H1 (cell line): ENCODE measurements around the gene IKZF3. TPM values are rescaled to one million over a fixed set of nuclear protein-coding genes. Genes with fewer than 3 reads are reported as not detected.

Source experiments
- CTCF ChIA-PET: fragments of 300-600 bp; sonication (Branson Sonifier 250); formaldehyde crosslinking; loops from one replicate; lab custom pipeline; 2021; ENCODE audit not compliant: partially characterized antibody; lab: Charles Lee
- POLR2A ChIA-PET: fragments of 300-600 bp; sonication (Branson Sonifier 250); formaldehyde crosslinking; loops from one replicate; lab custom pipeline; 2021; ENCODE audit warnings: inconsistent platforms; ENCODE audit not compliant: partially characterized antibody; lab: Charles Lee
- DNase-seq, 2 experiments: peaks; one replicate each; pipeline versions ENCODE4 v3.0.0 to v3.0.0-alpha.2; 2010 to 2022; ENCODE audit warnings: low spot score in 2 of 2, low read depth in 1 of 2, mixed read lengths in 1 of 2
- FAIRE-seq: peaks from 2 replicates; lab custom pipeline; 2011; peaks lifted over from hg19 to GRCh38; lab: Jason Lieb, UNC
- H2AFZ ChIP-seq: 2 replicates; pipeline ENCODE4 v1.8.1; 2012; ENCODE audit warnings: low read length, inconsistent platforms
- H2AK5ac ChIP-seq: 2 replicates; pipeline ENCODE4 v1.6.1; 2013; ENCODE audit warnings: low read depth, low read length
- H2BK120ac ChIP-seq: replicated peaks from 2 replicates; pipeline ENCODE3; 2013; ENCODE audit warnings: low read depth, low read length, inconsistent platforms
- H2BK12ac ChIP-seq: 2 replicates; pipeline ENCODE4 v1.6.1; 2013; ENCODE audit warnings: low read depth, low read length
- H2BK15ac ChIP-seq: 2 replicates; pipeline ENCODE4 v1.6.1; 2013; ENCODE audit warnings: low read length
- H2BK20ac ChIP-seq: 2 replicates; pipeline ENCODE4 v1.6.1; 2013; ENCODE audit warnings: low read length
- H2BK5ac ChIP-seq: 2 replicates; pipeline ENCODE4 v1.6.1; 2013; ENCODE audit warnings: low read depth, low read length
- H3K14ac ChIP-seq: 2 replicates; pipeline ENCODE4 v1.6.1; 2013; ENCODE audit warnings: inconsistent platforms; ENCODE audit not compliant: insufficient read length
- H3K18ac ChIP-seq: 2 replicates; pipeline ENCODE4 v1.6.1; 2013; ENCODE audit warnings: low read length; ENCODE audit errors: extremely low read depth
- H3K23ac ChIP-seq: 2 replicates; pipeline ENCODE4 v1.6.1; 2013; ENCODE audit warnings: inconsistent platforms; ENCODE audit not compliant: insufficient read length
- H3K23me2 ChIP-seq: 2 replicates; pipeline ENCODE4 v1.6.1; 2013; ENCODE audit warnings: low read depth, low read length
- H3K27ac ChIP-seq: 2 replicates; pipeline ENCODE4 v1.6.1; 2011; ENCODE audit warnings: low read depth, low read length, inconsistent platforms
- H3K27me3 ChIP-seq, 4 experiments: replicated peaks in 1 of 4; 1 replicate in 1 of 4; 2 replicates in 3 of 4; pipeline versions ENCODE4 v1.6.1 to v1.8.1; 2011 to 2013; ENCODE audit warnings: low read length in 3 of 4, mild to moderate bottlenecking in 3 of 4, inconsistent platforms in 2 of 4, mixed read lengths in 2 of 4, moderate library complexity in 1 of 4; ENCODE audit not compliant: control insufficient read depth in 3 of 4, insufficient read depth in 3 of 4; ENCODE audit errors: extremely low read depth in 1 of 4
- H3K36me3 ChIP-seq, 4 experiments: 2 replicates each; pipeline versions ENCODE4 v1.6.1 to v1.8.1; 2011 to 2013; ENCODE audit warnings: mild to moderate bottlenecking in 4 of 4, low read length in 3 of 4, moderate library complexity in 2 of 4, control low read depth in 1 of 4, inconsistent platforms in 1 of 4; ENCODE audit not compliant: insufficient read depth in 4 of 4, control insufficient read depth in 2 of 4
- H3K4ac ChIP-seq: replicated peaks from 2 replicates; pipeline ENCODE3; 2013; ENCODE audit warnings: low read length, low read depth, mixed read lengths, inconsistent platforms; ENCODE audit not compliant: insufficient read length
- H3K4me1 ChIP-seq, 4 experiments: replicated peaks in 1 of 4; 1 replicate in 1 of 4; 2 replicates in 3 of 4; pipeline versions ENCODE4 v1.6.1 to v1.8.1; 2011 to 2013; ENCODE audit warnings: low read length in 3 of 4, inconsistent platforms in 2 of 4, mixed read lengths in 1 of 4; ENCODE audit not compliant: insufficient read depth in 4 of 4, control insufficient read depth in 3 of 4
- H3K4me2 ChIP-seq, 2 experiments: 2 replicates each; pipeline versions ENCODE4 v1.6.1 to v1.8.1; 2011 to 2013; ENCODE audit warnings: low read depth in 2 of 2, low read length in 2 of 2, control low read depth in 1 of 2, inconsistent platforms in 1 of 2, mild to moderate bottlenecking in 1 of 2; ENCODE audit not compliant: insufficient read depth in 1 of 2
- H3K4me3 ChIP-seq, 4 experiments: fragments of 200-600, 300-600 bp in 1 of 4; sonication (generic), shearing (Covaris generic), sonication (Bioruptor Twin) in 1 of 4; 2 replicates each; pipeline versions ENCODE4 v1.5.1 to v1.8.1; 2011 to 2016; ENCODE audit warnings: low read length in 4 of 4, low read depth in 3 of 4, control low read depth in 2 of 4, inconsistent platforms in 2 of 4, mild to moderate bottlenecking in 2 of 4, mixed read lengths in 1 of 4, moderate library complexity in 1 of 4; ENCODE audit not compliant: insufficient read depth in 2 of 4; ENCODE audit errors: extremely low read depth in 1 of 4
- H3K56ac ChIP-seq: replicated peaks from 2 replicates; pipeline ENCODE3; 2013; ENCODE audit warnings: low read depth, mild to moderate bottlenecking, mixed read lengths, low read length, inconsistent platforms; ENCODE audit not compliant: insufficient read length
- H3K79me1 ChIP-seq: 2 replicates; pipeline ENCODE4 v1.6.1; 2013; ENCODE audit warnings: low read depth, low read length, control low read depth
- H3K79me2 ChIP-seq, 2 experiments: 2 replicates each; pipeline versions ENCODE4 v1.6.1 to v1.8.1; 2012 to 2013; ENCODE audit warnings: low read length in 2 of 2, mild to moderate bottlenecking in 2 of 2, inconsistent platforms in 1 of 2; ENCODE audit not compliant: insufficient read depth in 2 of 2, control insufficient read depth in 1 of 2
- H3K9ac ChIP-seq, 4 experiments: replicated peaks in 1 of 4; 1 replicate in 1 of 4; 2 replicates in 3 of 4; pipeline versions ENCODE4 v1.6.1 to v1.8.1; 2011 to 2013; ENCODE audit warnings: low read depth in 3 of 4, low read length in 3 of 4, control low read depth in 2 of 4, mild to moderate bottlenecking in 2 of 4, moderate library complexity in 2 of 4, inconsistent platforms in 1 of 4; ENCODE audit errors: extremely low read depth in 1 of 4
- H3K9me3 ChIP-seq, 2 experiments: 2 replicates each; pipeline versions ENCODE4 v1.6.1 to v1.8.1; 2012 to 2013; ENCODE audit warnings: mild to moderate bottlenecking in 2 of 2, moderate library complexity in 2 of 2, control low read depth in 1 of 2, inconsistent platforms in 1 of 2, low read depth in 1 of 2, low read length in 1 of 2, mixed read lengths in 1 of 2; ENCODE audit not compliant: insufficient read depth in 2 of 2
- H4K20me1 ChIP-seq, 2 experiments: replicated peaks in 1 of 2; 2 replicates each; pipeline versions ENCODE3 to v1.8.1; 2011 to 2013; ENCODE audit warnings: inconsistent platforms in 2 of 2, low read length in 2 of 2, mild to moderate bottlenecking in 1 of 2; ENCODE audit not compliant: insufficient read depth in 2 of 2, control insufficient read depth in 1 of 2
- H4K5ac ChIP-seq: 2 replicates; pipeline ENCODE4 v1.6.1; 2013; ENCODE audit warnings: low read length, low read depth, mixed read lengths, inconsistent platforms; ENCODE audit not compliant: insufficient read length
- H4K8ac ChIP-seq: 2 replicates; pipeline ENCODE4 v1.8.0; 2013; ENCODE audit warnings: mild to moderate bottlenecking, moderate library complexity, low read length, inconsistent platforms; ENCODE audit not compliant: insufficient read depth; ENCODE audit errors: extremely low read depth
- H4K91ac ChIP-seq: replicated peaks from 2 replicates; pipeline ENCODE3; 2013; ENCODE audit warnings: low read length, mixed read lengths, inconsistent platforms; ENCODE audit not compliant: insufficient read length
- POLR2A ChIP-seq, 2 experiments: IDR thresholded peaks; 1 replicate in 1 of 2; 2 replicates in 1 of 2; pipeline ENCODE4 v1.6.1; 2011; ENCODE audit warnings: low read depth in 2 of 2, low read length in 2 of 2, mild to moderate bottlenecking in 2 of 2; ENCODE audit errors: control extremely low read depth in 1 of 2
- TAF1 ChIP-seq: IDR thresholded peaks from 2 replicates; pipeline ENCODE4 v1.6.1; 2011; ENCODE audit warnings: mild to moderate bottlenecking, low read depth, low read length
- WGBS, 2 experiments: shearing (Covaris generic) in 1 of 2; methylation state at CpG; one replicate each; pipeline versions ENCODE4 v1.1.6 to v1.1.7; 2013 to 2015; ENCODE audit warnings: low lambda C conversion rate in 2 of 2, mixed read lengths in 2 of 2, inconsistent platforms in 1 of 2, low coverage in 1 of 2, missing lambda C conversion rate in 1 of 2; ENCODE audit not compliant: insufficient replicate concordance in 2 of 2, insufficient coverage in 1 of 2, insufficient read length in 1 of 2; ENCODE audit errors: extremely low coverage in 1 of 2, missing lambda C conversion rate in 1 of 2; 5-methylcytosine and 5-hydroxymethylcytosine counted together
- polyA plus RNA-seq, 7 experiments: library from polyadenylated mRNA; depleted of rRNA in 3 of 7; stranded (reverse) in 5 of 7; unstranded in 2 of 7; fragments of >200 nt in 5 of 7; fragments of 200-250 nt in 2 of 7; gene quantifications; 1 replicate in 5 of 7; 2 replicates in 1 of 7; 4 replicates in 1 of 7; pipeline versions ENCODE4 v1.2.1 to v1.2.3, GENCODE V29; 2011 to 2013; ENCODE audit warnings: missing spikeins in 2 of 7, mixed read lengths in 2 of 7
- total RNA-seq: library from RNA; stranded (reverse); fragmentation: NEBNext Ultra II Directional; extraction: Animal tissue kit (Norgen Biotek cat#: 25700); gene quantifications from 2 replicates; pipeline ENCODE4 v1.2.1, GENCODE V29; 2021

IKZF3 gene
- total and polyA plus RNA-seq, 2 of the 8 experiments (the other 6 are each of a cell fraction or from before 2014, with no cell fraction given): 0.23 to 0.56 TPM

DNA sequence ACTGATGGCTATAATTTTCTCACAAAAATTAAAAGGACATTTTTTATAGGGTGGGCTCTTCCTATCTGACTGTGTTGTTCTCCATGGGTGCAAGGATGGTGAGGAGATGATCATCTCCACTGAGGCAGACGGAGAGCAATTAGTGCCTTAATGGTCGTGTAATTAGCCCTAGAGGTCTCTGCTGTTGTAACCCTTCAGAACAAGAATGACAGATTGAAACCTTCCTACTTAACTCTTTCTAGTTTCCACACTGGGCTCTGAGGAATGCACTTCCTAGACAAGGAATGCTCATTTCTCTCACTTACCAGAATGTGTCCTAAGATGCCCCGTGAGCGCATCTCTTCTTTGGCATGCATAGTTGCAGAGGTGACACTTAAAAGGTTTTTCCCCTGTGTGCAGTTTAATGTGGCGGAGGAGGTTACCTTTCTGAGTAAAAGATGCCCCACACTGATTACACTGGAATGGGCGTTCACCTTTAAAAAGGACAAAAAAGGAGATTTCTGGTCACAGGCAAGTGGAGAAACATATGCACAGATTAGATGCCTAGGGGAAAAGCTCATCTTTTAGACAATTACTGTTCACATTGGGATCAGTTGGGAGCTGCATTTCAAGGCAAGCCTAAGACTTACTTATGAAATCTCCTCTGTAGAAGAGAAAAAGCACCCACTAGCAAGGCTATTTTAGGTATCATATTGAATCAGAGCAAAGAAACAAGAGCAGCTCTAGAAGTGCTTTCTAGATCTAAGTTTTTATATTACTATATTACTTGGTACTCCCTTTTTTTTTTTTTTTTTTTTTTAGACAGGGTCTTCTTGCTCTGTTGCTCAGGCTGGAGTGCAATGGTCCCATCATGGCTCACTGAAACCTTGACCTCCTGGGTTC lies 72.8 kb downstream of the IKZF3 start:
- ChIA-PET POLR2A (interaction anchor here (0.8 to 1.0 kb wide), 2 partner anchors 10 to 14 kb away, joined by 3 to 5 read pairs; no protein-coding TSS in a partner anchor), CTCF (interaction anchor here (0.6 to 0.9 kb wide), 4 partner anchors 9 to 106 kb away, joined by 3 to 4 read pairs (median 4); no protein-coding TSS in a partner anchor)
- Histone ChIP-seq H3K79me2 (no peaks in the 10 kb centered on the region), H3K14ac (no peak overlapping the region), H2AFZ (no peak overlapping the region), H3K4ac (no peak overlapping the region), H3K36me3 (no peaks in the 10 kb centered on the region), H3K18ac (no peak overlapping the region), H2BK5ac (no peak overlapping the region), H3K23me2 (no peaks in the 10 kb centered on the region), H4K5ac (no peak overlapping the region), H2BK15ac (no peak overlapping the region), H2AK5ac (no peak overlapping the region), H3K79me1 (no peaks in the 10 kb centered on the region), H3K4me2 (no peak overlapping the region), H3K4me1 (no peaks in the 10 kb centered on the region), H2BK120ac (no peak overlapping the region), H2BK20ac (no peak overlapping the region), H4K91ac (no peak overlapping the region), H3K9ac (no peak overlapping the region), H4K8ac (no peak overlapping the region), H3K23ac (no peak overlapping the region), H4K20me1 (no peaks in the 10 kb centered on the region), H3K27ac (no peak overlapping the region), H2BK12ac (no peak overlapping the region), H3K4me3 (no peak overlapping the region), H3K9me3 (no peaks in the 10 kb centered on the region), H3K56ac (no peak overlapping the region), H3K27me3 (no peaks in the 10 kb centered on the region)
- no peak for TF ChIP-seq POLR2A (IDR thresholded peaks at IDR 0.05; ENCODE audit: control extremely low read depth in 1 of 2, low read depth in 2 of 2, low read length in 2 of 2)
- TF ChIP-seq TAF1: no peak
- 85% methylated on average over 6 of the region's 6 CpGs; no CpG with 5 or more reads in 1 of the 2 experiments for WGBS, 2 experiments
- FAIRE-seq (no peak), DNase-seq (no peak)
